HCT116 (cell line): ENCODE measurements around the gene DOCK3. TPM values are rescaled to one million over a fixed set of nuclear protein-coding genes. Genes with fewer than 3 reads are reported as not detected.

Experiments used
- ATAC-seq: fragments of 200-7000 bp; cut with Tn5 transposase; 2 replicates; pipeline ENCODE4 v1.9.1; 2020; ENCODE audit warnings: mild to moderate bottlenecking, moderate library complexity
- BruUV-seq: library from RNA; stranded (reverse); fragments of 400-500 nt; replicated peaks from 2 replicates; lab custom pipeline; 2021; lab: Mats Ljungman, UMichigan
- CTCF ChIA-PET: fragments of 300-600 bp; sonication (Branson Sonifier 250); formaldehyde crosslinking; loops from one replicate; lab custom pipeline; 2021; ENCODE audit warnings: antibody characterized with exemption; lab: Charles Lee
- POLR2A ChIA-PET: fragments of 300-600, 350-600 bp; sonication (Branson Sonifier 250); formaldehyde crosslinking; loops from one replicate; lab custom pipeline; 2021; ENCODE audit warnings: antibody characterized with exemption; lab: Charles Lee
- RAD21 ChIA-PET, 2 experiments: fragments of 300-600 bp; sonication (Branson Sonifier 250); formaldehyde crosslinking; loops; one replicate each; lab custom pipeline; 2023; ENCODE audit warnings: low total read pairs in 2 of 2; ENCODE audit not compliant: uncharacterized antibody in 2 of 2, unreplicated experiment in 2 of 2, low non-redundant PET in 1 of 2; lab: Charles Lee
- DNase-seq: peaks from one replicate; pipeline ENCODE4 v3.0.0-alpha.2; 2010; ENCODE audit warnings: low read depth, low spot score
- H2AFZ ChIP-seq: fragments of 200-600 bp; shearing (Covaris generic), sonication (generic); 2 replicates; pipeline ENCODE4 v1.6.1; 2017; ENCODE audit warnings: low read depth, mixed run types, mixed read lengths, antibody characterized with exemption, low read length; ENCODE audit not compliant: poor library complexity, severe bottlenecking
- H3K27ac ChIP-seq: 2 replicates; pipeline ENCODE4 v1.5.1; 2012; ENCODE audit warnings: low read depth, low read length
- H3K27me3 ChIP-seq: fragments of 200-600 bp; sonication (generic); 2 replicates; pipeline ENCODE4 v1.6.1; 2016; ENCODE audit warnings: mixed run types, low read length, mixed read lengths; ENCODE audit not compliant: insufficient read depth
- H3K36me3 ChIP-seq, 2 experiments: fragments of 200-500 bp in 1 of 2; fragments of 200-600 bp in 1 of 2; sonication (Bioruptor generic) in 1 of 2; sonication (generic) in 1 of 2; 2 replicates each; pipeline versions ENCODE4 v1.5.1 to v1.6.1; 2014 to 2016; ENCODE audit warnings: low read length in 2 of 2, inconsistent platforms in 1 of 2, mixed read lengths in 1 of 2, mixed run types in 1 of 2; ENCODE audit not compliant: insufficient read depth in 2 of 2, control insufficient read depth in 1 of 2
- H3K4me1 ChIP-seq, 2 experiments: fragments of 200-600 bp in 1 of 2; sonication (generic) in 1 of 2; 2 replicates each; pipeline versions ENCODE4 v1.5.1 to v1.6.1; 2012 to 2017; ENCODE audit warnings: low read length in 2 of 2, inconsistent platforms in 1 of 2, mild to moderate bottlenecking in 1 of 2, mixed read lengths in 1 of 2, mixed run types in 1 of 2, moderate library complexity in 1 of 2; ENCODE audit not compliant: insufficient read depth in 2 of 2, control insufficient read depth in 1 of 2
- H3K4me2 ChIP-seq: fragments of 200-600 bp; sonication (generic); 2 replicates; pipeline ENCODE4 v1.6.1; 2017; ENCODE audit warnings: mixed run types, low read length, mixed read lengths
- H3K4me3 ChIP-seq, 2 experiments: fragments of 200-600 bp in 1 of 2; sonication (generic) in 1 of 2; replicated peaks in 1 of 2; 2 replicates each; pipeline ENCODE4 v1.5.1; 2011 to 2016; ENCODE audit warnings: low read length in 2 of 2, control low read depth in 1 of 2, low read depth in 1 of 2, mild to moderate bottlenecking in 1 of 2, mixed read lengths in 1 of 2, mixed run types in 1 of 2
- H3K79me2 ChIP-seq: fragments of 200-600 bp; sonication (generic); 2 replicates; pipeline ENCODE4 v1.6.1; 2017; ENCODE audit warnings: mild to moderate bottlenecking, mixed run types, low read length, moderate library complexity, mixed read lengths; ENCODE audit not compliant: insufficient read depth
- H3K9ac ChIP-seq: fragments of 200-600 bp; sonication (generic); 2 replicates; pipeline ENCODE4 v1.6.1; 2016; ENCODE audit warnings: low read length, mixed read lengths
- H3K9me2 ChIP-seq: fragments of 200-600 bp; sonication (generic), shearing (Covaris generic); 2 replicates; pipeline ENCODE4 v1.6.1; 2017; ENCODE audit warnings: mixed run types, mild to moderate bottlenecking, moderate library complexity; ENCODE audit not compliant: insufficient read depth
- H3K9me3 ChIP-seq, 2 experiments: fragments of 200-500 bp in 1 of 2; fragments of 200-600 bp in 1 of 2; sonication (Bioruptor generic) in 1 of 2; sonication (generic) in 1 of 2; 2 replicates each; pipeline ENCODE4 v1.6.1; 2014 to 2017; ENCODE audit warnings: low read length in 2 of 2, mixed read lengths in 2 of 2, inconsistent platforms in 1 of 2, low read depth in 1 of 2, mild to moderate bottlenecking in 1 of 2, mixed run types in 1 of 2, moderate library complexity in 1 of 2; ENCODE audit not compliant: control insufficient read depth in 1 of 2, insufficient read depth in 1 of 2
- H4K20me1 ChIP-seq: fragments of 200-600 bp; sonication (generic), shearing (Covaris generic); 2 replicates; pipeline ENCODE4 v1.6.1; 2017; ENCODE audit warnings: mixed run types, mild to moderate bottlenecking, moderate library complexity; ENCODE audit not compliant: insufficient read depth
- CEBPB ChIP-seq: IDR thresholded peaks from 2 replicates; pipeline ENCODE4 v1.6.1; 2012; ENCODE audit warnings: low read depth
- CTCF ChIP-seq, 3 experiments: fragments of 200-600 bp in 1 of 3; sonication (generic) in 1 of 3; IDR thresholded peaks in 2 of 3; conservative IDR thresholded peaks in 1 of 3; 2 replicates each; pipeline ENCODE4 v1.5.1; 2012 to 2017; ENCODE audit warnings: low read depth in 2 of 3, low read length in 2 of 3, antibody characterized with exemption in 1 of 3, borderline replicate concordance in 1 of 3, control low read depth in 1 of 3, mild to moderate bottlenecking in 1 of 3, mixed read lengths in 1 of 3, mixed run types in 1 of 3, moderate library complexity in 1 of 3; ENCODE audit not compliant: insufficient read depth in 1 of 3
- JUND ChIP-seq: IDR thresholded peaks from 2 replicates; pipeline ENCODE4 v1.6.1; 2012
- POLR2AphosphoS5 ChIP-seq: IDR thresholded peaks from 2 replicates; pipeline ENCODE4 v1.6.1; 2011; ENCODE audit warnings: mild to moderate bottlenecking, low read depth, low read length, moderate library complexity
- YY1 ChIP-seq: IDR thresholded peaks from 2 replicates; pipeline ENCODE4 v1.6.1; 2011; ENCODE audit warnings: low read length, low read depth, moderate library complexity, mild to moderate bottlenecking; ENCODE audit not compliant: insufficient replicate concordance; ENCODE audit errors: extremely low read depth
- ZFX ChIP-seq: fragments of 450-650 bp; IDR thresholded peaks from 2 replicates; pipeline ENCODE4 v1.6.1; 2017
- intact Hi-C: fragments of 100-400 bp; cut with micrococcal nuclease; formaldehyde crosslinking; loops from 2 replicates; pipeline ENCODE4 v1.10.0; 2022
- total RNA-seq: library from RNA; stranded (reverse); gene quantifications from one replicate; pipeline ENCODE4 v1.2.1, GENCODE V29; 2021; ENCODE audit not compliant: unreplicated experiment
- TF ChIP-seq, protein P1 (sequence below): IDR thresholded peaks from 2 replicates; pipeline ENCODE4 v1.6.1; 2011; ENCODE audit warnings: mild to moderate bottlenecking, low read length, moderate library complexity; ENCODE audit not compliant: insufficient replicate concordance; ENCODE audit errors: extremely low read depth

The DOCK3 gene
- total RNA-seq, 1 experiment from 2014 or later = 4.2 TPM

DNA sequence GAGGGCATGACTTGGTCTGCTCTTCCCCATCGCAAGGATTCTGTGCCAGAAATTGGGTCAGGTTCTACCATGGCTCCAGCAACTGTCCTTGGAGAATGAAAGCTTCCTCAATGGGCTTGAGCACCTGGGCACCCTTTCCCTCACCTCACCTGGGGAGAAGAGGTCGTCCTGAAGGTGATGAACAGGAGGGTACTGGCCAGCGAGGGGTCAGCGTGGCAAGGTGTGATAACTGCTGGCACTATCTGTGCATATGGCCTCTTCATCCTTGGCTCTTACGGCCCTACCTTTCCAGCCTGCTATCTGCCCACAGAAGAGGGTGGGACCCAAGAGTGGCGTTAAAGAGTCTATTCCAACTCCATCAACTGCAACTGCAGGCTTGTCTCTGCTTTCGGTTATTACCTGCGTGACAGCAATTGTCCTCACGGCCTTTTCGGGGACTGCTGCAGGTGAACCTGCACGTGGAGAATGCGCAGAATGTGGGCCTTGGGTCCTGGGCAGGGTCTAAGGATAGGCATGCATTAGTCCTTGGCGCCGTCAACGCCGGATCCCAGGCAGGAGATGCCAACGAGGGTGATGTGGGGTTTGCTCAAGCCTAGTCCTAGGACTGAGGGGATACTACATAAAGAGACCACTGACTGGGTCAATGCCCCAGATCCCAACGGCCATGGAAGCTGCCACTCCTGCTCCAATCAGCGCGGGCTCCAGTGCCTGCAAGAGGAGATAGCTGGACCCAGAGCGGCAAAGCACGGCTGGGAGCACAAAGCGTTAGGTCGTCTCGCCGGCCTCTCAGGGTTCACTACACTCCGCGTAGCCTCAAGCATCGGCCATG is 715.7 kb downstream of the DOCK3 start:
- Histone ChIP-seq H3K27me3 (no peaks in the 10 kb centered on the region), H3K9ac (peak overlapping the region; percentile 28), H3K36me3 (peaks cover 5 to 67% of the 10 kb centered on the region in 2 experiments; a peak in 3 of 4 replicates), H3K4me3 (peak overlapping the region; percentile 37 to 59), H4K20me1 (no peaks in the 10 kb centered on the region), H3K9me3 (peaks cover 0 to 14% of the 10 kb centered on the region in 2 experiments; a peak in 1 of 4 replicates), H3K4me2 (peak overlapping the region; percentile 82), H3K9me2 (no peaks in the 10 kb centered on the region), H3K27ac (peak overlapping the region; percentile 62), H2AFZ (no peak overlapping the region), H3K79me2 (peaks cover 56% of the 10 kb centered on the region), H3K4me1 (peaks cover 23 to 48% of the 10 kb centered on the region in 2 experiments; a peak in 3 of 4 replicates)
- ChIA-PET POLR2A (no interaction called here), RAD21 (interaction anchor here in 1 of 2 experiments (0.6 kb wide), 1 partner anchor 773 kb away, joined by 4 read pairs; the partner anchor contains the start of gene MAPKAPK3), CTCF (interaction anchor here (1.3 to 2.5 kb wide), 5 partner anchors 9 to 774 kb away, joined by 3 to 10 read pairs (median 5); partner anchors contain the start of genes DCAF1 and MAPKAPK3)
- ATAC-seq = peak; percentile 26; the same call in 1 of the 2 replicates
- intact Hi-C loops = loop anchor here (1.0 to 5.0 kb wide), 3 partner anchors 282 to 774 kb away; partner anchors contain the start of gene TEX264
- TF ChIP-seq JUND = no peak
- TF ChIP-seq CTCF (IDR thresholded peaks at IDR 0.05 in 2 of 3, conservative IDR thresholded peaks at IDR 0.05 in 1 of 3; ENCODE audit: borderline replicate concordance in 1 of 3, insufficient read depth in 1 of 3, low read depth in 2 of 3, low read length in 2 of 3) = peak in 1 of 3 experiments; percentile 78; a peak in 2 of 6 replicates
- no TSS peak for BruUV-seq
- DNase-seq = no peak

- RAD21 ChIA-PET = no interaction called here
- POLR2A ChIA-PET = no interaction called here
- Histone ChIP-seq H2AFZ (no peak within 1 kb of the TSS), H3K4me1 (peaks cover 21 to 44% of the 10 kb centered on the region in 2 experiments; a peak in 3 of 4 replicates), H3K4me2 (peak within 1 kb of the TSS; percentile 82), H3K9me3 (peaks cover 0 to 14% of the 10 kb centered on the region in 2 experiments; a peak in 1 of 4 replicates), H3K36me3 (peaks cover 5 to 73% of the 10 kb centered on the region in 2 experiments; a peak in 3 of 4 replicates), H3K9ac (peak within 1 kb of the TSS; percentile 73), H3K27ac (peak within 1 kb of the TSS; percentile 77), H3K79me2 (peaks cover 54% of the 10 kb centered on the region), H3K9me2 (no peaks in the 10 kb centered on the region), H4K20me1 (no peaks in the 10 kb centered on the region), H3K27me3 (no peaks in the 10 kb centered on the region), H3K4me3 (peak within 1 kb of the TSS; percentile 57 to 59)
- BruUV-seq = no TSS peak
- intact Hi-C loops = loop anchor here (1.0 to 5.0 kb wide), 3 partner anchors 281 to 775 kb away; partner anchors contain the start of gene TEX264
- CTCF ChIA-PET = interaction anchor here (2.3 to 2.5 kb wide), 2 partner anchors 291 to 775 kb away, joined by 10 read pairs; partner anchors contain the start of gene MAPKAPK3
- ATAC-seq (peak; percentile 91), DNase-seq (peak; percentile 92)
- TF ChIP-seq ZFX (peak; percentile 99), JUND (no peak), CEBPB (no peak), CTCF (IDR thresholded peaks at IDR 0.05 in 2 of 3, conservative IDR thresholded peaks at IDR 0.05 in 1 of 3; ENCODE audit: borderline replicate concordance in 1 of 3, insufficient read depth in 1 of 3, low read depth in 2 of 3, low read length in 2 of 3) (peak in 1 of 3 experiments; percentile 84; a peak in 2 of 6 replicates), POLR2AphosphoS5 (peak; percentile 65), YY1 (peak; percentile 94)
- TF ChIP-seq, protein P1, sequence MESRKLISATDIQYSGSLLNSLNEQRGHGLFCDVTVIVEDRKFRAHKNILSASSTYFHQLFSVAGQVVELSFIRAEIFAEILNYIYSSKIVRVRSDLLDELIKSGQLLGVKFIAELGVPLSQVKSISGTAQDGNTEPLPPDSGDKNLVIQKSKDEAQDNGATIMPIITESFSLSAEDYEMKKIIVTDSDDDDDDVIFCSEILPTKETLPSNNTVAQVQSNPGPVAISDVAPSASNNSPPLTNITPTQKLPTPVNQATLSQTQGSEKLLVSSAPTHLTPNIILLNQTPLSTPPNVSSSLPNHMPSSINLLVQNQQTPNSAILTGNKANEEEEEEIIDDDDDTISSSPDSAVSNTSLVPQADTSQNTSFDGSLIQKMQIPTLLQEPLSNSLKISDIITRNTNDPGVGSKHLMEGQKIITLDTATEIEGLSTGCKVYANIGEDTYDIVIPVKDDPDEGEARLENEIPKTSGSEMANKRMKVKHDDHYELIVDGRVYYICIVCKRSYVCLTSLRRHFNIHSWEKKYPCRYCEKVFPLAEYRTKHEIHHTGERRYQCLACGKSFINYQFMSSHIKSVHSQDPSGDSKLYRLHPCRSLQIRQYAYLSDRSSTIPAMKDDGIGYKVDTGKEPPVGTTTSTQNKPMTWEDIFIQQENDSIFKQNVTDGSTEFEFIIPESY = no peak
These were observed 716.4 kb downstream of the DOCK3 start, which contains the start of gene RBM15B for GRCh38 chr3:51391075-51391565. TSS of gene RBM15B (plus strand) at chr3:51391285. CDS start at chr3:51391400, 115 bp downstream.
